Stimulated activated CD4-positive, alpha-beta T cell treated with anti-CD3 and anti-CD28 coated beads, Interleukin-2, amount 100 ng/mL, for 48 hours (primary cell): ENCODE data around the gene NAGPA.
"Not testable (repeated sequence)": the region's sequence is repeated elsewhere in the genome, so short reads cannot be mapped to it uniquely, and the experiment has no call there.

Experiments
- DNase-seq, 2 donors: peaks; one replicate each; pipeline ENCODE4 v3.0.0-alpha.2; 2020

Gene NAGPA, protein sequence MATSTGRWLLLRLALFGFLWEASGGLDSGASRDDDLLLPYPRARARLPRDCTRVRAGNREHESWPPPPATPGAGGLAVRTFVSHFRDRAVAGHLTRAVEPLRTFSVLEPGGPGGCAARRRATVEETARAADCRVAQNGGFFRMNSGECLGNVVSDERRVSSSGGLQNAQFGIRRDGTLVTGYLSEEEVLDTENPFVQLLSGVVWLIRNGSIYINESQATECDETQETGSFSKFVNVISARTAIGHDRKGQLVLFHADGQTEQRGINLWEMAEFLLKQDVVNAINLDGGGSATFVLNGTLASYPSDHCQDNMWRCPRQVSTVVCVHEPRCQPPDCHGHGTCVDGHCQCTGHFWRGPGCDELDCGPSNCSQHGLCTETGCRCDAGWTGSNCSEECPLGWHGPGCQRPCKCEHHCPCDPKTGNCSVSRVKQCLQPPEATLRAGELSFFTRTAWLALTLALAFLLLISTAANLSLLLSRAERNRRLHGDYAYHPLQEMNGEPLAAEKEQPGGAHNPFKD

DNA sequence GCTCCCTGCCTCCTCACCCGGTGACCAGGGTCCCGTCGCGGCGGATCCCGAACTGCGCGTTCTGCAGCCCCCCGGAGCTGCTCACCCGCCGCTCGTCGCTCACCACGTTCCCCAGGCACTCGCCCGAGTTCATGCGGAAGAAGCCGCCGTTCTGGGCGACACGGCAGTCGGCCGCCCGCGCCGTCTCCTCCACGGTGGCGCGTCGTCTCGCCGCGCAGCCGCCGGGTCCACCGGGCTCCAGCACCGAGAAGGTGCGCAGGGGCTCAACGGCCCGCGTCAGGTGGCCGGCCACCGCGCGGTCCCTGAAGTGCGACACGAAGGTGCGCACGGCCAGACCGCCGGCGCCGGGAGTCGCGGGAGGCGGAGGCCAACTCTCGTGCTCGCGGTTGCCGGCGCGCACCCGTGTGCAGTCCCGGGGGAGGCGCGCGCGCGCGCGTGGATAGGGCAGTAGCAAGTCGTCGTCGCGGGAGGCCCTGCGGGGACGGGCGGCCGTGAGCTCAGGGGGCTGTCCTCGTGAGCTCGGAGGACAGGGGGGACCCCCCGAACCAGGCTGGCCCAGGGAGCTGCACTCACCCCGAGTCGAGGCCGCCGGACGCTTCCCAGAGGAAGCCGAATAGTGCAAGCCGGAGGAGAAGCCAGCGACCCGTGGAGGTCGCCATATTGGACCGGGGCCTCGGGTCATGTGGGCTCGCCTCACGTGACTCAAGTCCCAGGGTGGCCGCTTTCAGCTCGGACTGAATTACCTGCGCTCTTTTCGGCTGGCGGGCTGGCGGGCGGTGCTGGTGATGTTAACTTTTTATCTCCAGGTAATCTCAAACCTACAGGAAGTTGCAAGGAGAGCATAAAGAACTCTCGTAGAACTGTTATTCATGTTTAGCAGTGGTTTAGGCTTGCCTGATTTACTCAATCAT is at the start of gene NAGPA:
NAGPA (minus strand) TSS at position 680 of the 911 bp plus-strand sequence; CDS start at position 659, 21 bp downstream.
- peak; percentile 73 to 79 for DNase-seq

DNA sequence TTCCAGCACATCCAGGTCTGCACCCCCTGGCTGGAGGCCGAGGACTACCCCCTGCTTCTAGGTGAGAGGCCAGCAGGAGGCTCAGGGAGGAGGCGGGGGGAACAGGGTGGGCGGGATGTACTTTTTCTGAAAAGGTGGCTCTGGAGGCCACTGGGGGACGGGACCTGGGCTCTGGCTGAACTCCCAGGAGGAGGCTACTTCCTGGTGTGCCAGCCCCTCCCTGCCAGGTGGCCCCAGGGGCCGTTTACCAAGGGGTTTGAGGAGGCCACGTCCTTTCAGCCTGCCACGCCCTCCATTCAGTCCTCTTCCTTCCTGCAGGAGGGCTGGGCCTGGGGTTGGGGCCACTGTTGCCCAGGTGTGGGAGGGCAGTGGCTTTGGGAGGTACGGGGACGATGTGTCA is 47.3 kb upstream of the NAGPA start:
- DNase-seq: not testable (repeated sequence)

DNA sequence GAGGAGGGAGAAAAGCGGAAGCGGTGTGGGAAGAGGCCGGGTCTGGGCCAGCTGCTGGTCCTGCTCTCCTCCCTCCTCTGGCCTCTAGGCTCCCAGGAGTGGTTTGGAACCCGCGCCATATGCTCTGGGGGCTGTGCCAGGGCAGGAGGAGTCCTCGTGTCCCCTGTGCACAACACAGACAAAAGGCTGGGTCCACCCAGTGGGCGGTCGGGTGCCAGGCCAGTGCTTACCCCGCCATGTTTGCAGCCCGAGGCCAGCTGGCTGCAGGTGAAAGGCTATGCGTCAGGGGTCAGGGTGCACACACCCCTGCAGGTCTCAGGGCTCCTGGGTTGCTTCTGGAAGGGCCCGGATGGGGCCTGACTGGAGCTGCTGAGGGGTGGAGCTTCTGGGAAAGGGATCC is 46.7 kb upstream of the NAGPA start:
- not testable (repeated sequence) for DNase-seq

DNA sequence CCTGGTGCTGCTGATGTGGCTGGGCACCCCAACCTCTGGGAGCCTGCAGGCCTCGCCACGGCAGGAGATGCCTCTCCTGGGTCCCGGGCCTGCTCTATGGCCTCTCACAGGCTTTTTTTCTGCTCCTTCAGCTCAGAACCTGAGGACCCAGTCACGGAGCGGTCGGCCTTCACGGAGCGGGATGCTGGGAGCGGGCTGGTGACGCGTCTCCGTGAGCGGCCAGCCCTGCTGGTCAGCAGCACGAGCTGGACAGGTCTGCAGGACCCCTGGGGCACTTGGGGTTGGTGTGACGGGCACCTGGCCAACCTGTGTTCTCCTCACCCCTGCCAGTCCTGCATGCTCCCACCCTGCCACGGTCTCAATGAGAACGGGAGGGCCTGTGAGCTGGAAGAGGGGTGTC is 44.9 kb upstream of the NAGPA start:
- no peak for DNase-seq

DNA sequence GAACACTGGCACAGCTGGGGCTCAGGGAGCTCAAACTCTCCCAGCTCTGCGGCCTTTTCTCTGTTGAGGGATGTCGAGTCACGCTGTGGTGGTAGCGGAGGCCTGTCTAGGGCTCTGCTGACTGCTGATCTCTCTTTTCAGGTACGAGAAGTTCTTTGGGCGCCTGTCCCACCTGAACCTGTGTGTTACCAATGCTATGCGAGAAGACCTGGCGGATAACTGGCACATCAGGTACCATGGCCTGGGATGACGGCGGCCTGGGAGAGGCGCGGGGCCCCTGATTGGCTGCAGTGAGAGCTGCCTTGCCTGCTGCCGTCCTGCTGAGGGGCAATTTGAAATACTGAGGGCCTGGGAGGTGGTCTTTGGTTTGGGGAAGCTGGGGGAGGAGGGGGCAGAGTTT is 43.6 kb upstream of the NAGPA start:
- no peak for DNase-seq

DNA sequence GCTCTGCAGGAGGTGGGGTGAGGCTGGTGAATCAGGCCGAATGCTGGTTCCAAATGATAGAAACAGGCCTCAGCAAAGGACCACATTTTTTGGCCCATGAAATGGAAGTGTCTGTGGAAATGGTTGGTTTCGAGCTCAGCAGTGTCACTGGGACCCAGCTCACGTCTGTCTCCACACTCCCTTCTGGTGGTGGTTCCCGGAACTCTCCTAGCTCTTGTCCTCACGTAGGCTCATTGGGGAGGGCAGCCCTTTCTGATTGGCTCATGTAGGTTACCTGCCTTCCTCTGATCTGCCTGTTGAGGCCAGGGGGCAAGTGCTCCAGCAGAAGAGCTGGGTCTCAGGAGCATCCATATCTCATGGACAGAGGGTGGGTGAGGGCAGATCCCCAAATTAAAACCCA is 41.9 kb upstream of the NAGPA start:
- DNase-seq: no peak

DNA sequence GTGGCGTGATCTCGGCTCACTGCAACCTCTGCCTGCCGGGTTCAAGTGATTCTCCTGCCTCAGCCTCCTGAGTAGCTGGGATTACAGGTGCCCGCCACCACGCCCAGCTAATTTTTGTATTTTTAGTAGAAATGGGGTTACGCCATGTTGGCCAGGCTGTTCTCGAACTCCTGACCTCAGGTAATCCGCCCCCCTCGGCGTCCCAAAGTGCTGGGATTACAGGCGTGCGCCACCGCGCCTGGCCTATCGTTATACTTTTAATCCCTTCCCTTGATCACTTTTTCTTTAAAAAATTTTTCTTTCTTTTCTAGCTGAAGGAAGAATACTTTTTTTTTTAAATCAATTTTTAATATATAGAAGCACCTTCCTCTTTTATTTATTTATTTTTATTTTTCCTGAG is 40.0 kb upstream of the NAGPA start:
- DNase-seq: not testable (repeated sequence)

DNA sequence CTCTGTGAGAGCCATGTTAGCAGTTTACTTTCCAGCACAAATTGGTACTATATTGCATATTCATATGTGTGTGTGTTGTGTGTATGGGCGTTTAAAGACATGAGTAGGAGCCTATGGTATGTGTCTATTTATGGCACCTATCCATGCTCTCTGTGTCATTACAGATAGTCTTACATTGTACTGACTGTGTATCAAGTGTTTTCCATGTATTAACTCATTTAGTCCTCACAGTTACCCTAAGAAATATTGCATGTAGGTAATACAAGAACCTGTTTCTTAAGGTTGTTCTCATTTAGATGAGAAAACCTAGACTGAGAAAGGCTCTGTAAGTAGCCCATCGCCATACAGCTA is 39.5 kb upstream of the NAGPA start:
- DNase-seq: no peak

DNA sequence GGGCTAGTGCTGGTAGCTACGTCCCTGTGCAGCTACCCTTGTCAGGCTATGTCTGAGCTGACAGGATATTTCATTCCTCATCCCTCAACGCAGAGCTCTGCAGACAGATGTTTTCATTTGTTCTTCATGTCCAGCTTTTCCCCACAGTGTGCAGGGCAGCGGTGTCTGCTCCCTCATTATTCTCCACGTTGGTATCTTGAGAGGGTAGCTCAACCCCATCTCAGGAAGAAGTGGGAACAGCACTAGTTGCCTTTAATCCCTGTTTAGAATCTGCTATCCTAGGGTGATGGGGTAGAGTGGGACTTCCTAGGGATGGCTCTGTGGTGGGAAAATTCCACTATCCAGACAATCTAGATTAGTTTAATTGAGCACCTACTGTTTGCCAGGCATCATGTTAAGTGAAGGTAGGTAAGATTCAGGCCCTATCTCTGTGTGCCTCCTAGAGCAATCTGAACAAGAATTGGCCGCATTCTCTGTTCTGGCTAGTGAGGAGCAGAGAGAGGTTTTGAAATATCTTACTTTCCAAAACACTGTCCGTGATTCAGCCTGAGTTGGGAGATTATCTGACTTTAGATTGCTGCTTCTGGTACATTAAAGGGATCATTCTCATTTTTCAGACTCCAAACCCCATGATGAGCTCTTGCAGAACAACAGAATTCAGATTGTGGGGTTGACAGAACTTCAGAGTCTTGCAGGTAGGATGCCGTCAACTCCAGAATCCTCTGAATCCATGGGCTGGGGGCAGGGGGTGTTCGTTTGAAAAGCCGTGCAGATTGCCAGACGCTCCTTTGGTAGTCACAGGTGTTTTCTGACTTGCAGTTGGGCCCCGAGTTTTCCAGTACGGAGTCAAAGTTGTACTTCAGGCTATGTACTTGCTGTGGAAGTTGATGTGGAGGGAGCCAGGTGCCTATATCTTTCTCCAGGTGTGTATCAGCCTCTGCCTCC is 38.9 kb upstream of the NAGPA start:
- no peak for DNase-seq

GRCh38 chr16:5071681-5072333 is 38.1 kb upstream of the NAGPA start, which contains the start of gene ALG1:
Gene ALG1 (plus strand): TSS chr16:5071843. CDS start chr16:5071850, 7 bp downstream.
- DNase-seq: peak; percentile 88 to 90

GRCh38 chr16:5071341-5071680 is 37.6 kb upstream of the NAGPA start:
- DNase-seq: no peak

- no peak for DNase-seq
These were observed 36.9 kb upstream of the NAGPA start for GRCh38 chr16:5070431-5071186.

- DNase-seq: no peak
These were observed 36.1 kb upstream of the NAGPA start for GRCh38 chr16:5069854-5070253.

GRCh38 chr16:5069048-5069447 is 35.3 kb upstream of the NAGPA start:
- DNase-seq: no peak

GRCh38 chr16:5066511-5066910 is 32.8 kb upstream of the NAGPA start:
- no peak for DNase-seq

DNA sequence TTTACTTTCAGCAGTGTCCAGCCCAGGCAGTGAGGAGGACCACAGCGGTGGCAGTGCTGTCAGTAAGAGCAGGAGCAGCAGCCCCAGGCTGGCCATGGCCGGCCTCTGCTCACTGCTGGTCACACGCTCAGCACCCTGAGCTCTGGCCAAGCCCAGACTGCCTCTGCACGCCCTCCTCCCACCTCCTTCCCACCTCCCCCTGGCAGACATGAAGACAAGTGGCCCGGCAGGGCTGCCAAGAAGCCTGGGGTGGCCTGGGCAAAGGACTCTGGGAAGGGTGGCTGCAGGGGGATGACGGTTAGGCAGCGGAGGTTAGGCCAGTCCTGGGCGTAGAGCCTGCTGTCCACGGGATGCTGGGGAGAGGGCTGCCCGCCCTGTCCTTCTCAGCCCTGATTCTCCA is 32.1 kb upstream of the NAGPA start, which contains the start of gene C16orf89:
C16orf89 (minus strand) TSS at position 144 of the 400 bp plus-strand sequence; CDS start at position 96, 48 bp downstream.
- DNase-seq: no peak

- no peak for DNase-seq
These were observed 31.6 kb upstream of the NAGPA start for GRCh38 chr16:5065326-5065725.

DNA sequence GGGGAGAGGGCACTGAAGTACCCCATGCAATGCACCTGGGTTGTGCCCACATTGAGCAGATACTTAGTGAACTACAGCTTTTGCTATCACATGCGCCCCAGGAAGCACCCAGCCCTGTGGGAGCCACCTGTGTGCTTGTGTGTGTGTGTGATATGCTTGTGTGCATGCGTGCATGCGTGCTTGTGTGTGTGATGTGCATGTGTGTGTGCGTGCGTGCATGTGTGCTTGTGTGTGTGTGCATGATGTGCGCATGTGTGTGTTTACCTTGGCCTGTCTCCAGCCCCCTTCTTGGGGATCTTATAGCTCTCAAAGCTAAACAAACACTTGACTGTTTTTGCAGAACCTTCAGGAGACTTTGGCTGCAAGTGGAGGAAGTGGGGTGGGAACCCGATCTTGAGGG is 31.2 kb upstream of the NAGPA start:
- no peak for DNase-seq

- DNase-seq: no peak
These were observed 29.3 kb upstream of the NAGPA start for GRCh38 chr16:5062790-5063765.

GRCh38 chr16:5062051-5062450 is 28.3 kb upstream of the NAGPA start:
- no peak for DNase-seq
